ENCODE data around the gene PHYHD1. TPM values are rescaled to one million over a fixed set of nuclear protein-coding genes. Genes with fewer than 3 reads are reported as not detected.

PHYHD1 gene
- total RNA-seq, 4 donors from 2014 or later = 4.4 to 23.9 (median 7.5) TPM; not detected in 1

GRCh38 chr9:128895556-128895955 is 25.2 kb upstream of the PHYHD1 start:
- Histone ChIP-seq H3K27me3 (no peaks in the 10 kb centered on the region), H3K4me1 (peaks cover 0 to 23% (median 9%) of the 10 kb centered on the region in 4 donors), H3K4me3 (no peak overlapping the region), H3K9me3 (no peaks in the 10 kb centered on the region), H3K36me3 (peaks cover 0 to 39% (median 0%) of the 10 kb centered on the region in 3 donors), H3K27ac (peak overlapping the region in 1 of 4 donors; percentile 19)
- DNase-seq = no peak
- TF ChIP-seq, protein P1, sequence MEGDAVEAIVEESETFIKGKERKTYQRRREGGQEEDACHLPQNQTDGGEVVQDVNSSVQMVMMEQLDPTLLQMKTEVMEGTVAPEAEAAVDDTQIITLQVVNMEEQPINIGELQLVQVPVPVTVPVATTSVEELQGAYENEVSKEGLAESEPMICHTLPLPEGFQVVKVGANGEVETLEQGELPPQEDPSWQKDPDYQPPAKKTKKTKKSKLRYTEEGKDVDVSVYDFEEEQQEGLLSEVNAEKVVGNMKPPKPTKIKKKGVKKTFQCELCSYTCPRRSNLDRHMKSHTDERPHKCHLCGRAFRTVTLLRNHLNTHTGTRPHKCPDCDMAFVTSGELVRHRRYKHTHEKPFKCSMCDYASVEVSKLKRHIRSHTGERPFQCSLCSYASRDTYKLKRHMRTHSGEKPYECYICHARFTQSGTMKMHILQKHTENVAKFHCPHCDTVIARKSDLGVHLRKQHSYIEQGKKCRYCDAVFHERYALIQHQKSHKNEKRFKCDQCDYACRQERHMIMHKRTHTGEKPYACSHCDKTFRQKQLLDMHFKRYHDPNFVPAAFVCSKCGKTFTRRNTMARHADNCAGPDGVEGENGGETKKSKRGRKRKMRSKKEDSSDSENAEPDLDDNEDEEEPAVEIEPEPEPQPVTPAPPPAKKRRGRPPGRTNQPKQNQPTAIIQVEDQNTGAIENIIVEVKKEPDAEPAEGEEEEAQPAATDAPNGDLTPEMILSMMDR (IDR thresholded peaks at IDR 0.05) = no peak
- no peak for TF ChIP-seq POLR2A (IDR thresholded peaks at IDR 0.05)

DNA sequence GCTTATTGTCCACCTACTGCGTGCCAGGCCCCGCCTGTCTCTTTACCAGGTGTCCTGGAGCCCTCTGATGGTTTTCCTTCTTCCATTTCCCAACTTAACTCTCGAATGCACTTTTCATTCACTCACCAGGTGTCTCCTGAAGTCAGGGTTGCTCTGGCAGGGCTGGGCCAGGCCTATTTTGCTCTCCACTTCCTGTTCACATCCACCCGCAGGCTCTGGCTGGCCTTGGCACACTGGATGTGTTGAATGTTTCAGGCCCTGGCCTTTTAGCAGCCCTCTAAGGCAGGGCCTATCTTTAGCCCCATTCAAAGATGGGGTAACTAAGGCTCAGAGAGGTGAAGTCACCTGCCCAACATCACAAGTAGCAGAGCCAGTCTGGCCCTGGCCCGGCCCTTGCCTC is 22.4 kb upstream of the PHYHD1 start:
- no peak for DNase-seq
- H3K4me1 ChIP-seq = peaks cover 4 to 29% (median 15%) of the 10 kb centered on the region in 4 donors
- H3K36me3 ChIP-seq = peaks cover 0 to 35% (median 0%) of the 10 kb centered on the region in 3 donors
- peak overlapping the region in 1 of 4 donors; percentile 58 for H3K27ac ChIP-seq
- H3K4me3 ChIP-seq = no peak overlapping the region
- TF ChIP-seq, protein P1 (IDR thresholded peaks at IDR 0.05) = no peak
- no peak for TF ChIP-seq POLR2A (IDR thresholded peaks at IDR 0.05)
- H3K9me3 ChIP-seq = no peaks in the 10 kb centered on the region
- H3K27me3 ChIP-seq = no peaks in the 10 kb centered on the region

DNA sequence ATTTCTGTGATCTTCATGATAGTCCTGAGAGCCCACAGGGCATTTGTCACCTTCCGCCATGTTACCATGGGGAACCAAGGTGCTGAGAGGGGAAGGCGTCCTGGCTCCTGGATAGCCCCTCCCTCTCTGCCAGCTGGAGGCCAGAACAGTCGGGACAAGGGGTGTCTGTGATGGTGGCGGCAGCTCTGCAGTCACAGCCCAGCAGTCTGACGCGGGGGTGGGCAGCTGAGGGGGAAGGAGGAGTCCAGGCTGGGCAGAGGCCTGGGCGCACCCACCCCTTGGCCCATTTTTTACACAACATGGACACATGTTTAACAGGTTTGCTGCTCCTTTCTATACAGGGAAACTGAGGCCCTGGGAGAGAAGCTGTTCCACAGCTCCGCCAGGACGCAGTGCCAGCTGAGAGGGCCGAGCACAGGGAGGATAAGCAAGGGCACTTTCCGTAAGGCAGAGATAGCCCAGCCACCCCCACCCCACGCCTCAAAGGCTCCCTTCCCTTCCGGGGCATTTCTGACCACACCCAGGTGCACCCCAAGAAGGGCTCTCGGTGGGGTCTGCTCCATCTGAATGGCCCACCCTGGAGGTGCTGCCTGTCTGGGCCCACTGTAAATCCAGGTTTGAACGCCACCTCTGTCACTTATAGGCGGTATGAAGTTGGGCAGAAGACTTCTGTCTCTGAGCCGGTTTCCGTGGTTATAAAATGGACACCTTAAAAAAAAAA is 21.8 kb upstream of the PHYHD1 start:
- Histone ChIP-seq H3K27ac (peak overlapping the region in 3 of 4 donors; percentile 39 to 58 (median 54)), H3K4me3 (no peak overlapping the region), H3K4me1 (peaks cover 4 to 29% (median 15%) of the 10 kb centered on the region in 4 donors), H3K9me3 (no peaks in the 10 kb centered on the region), H3K27me3 (no peaks in the 10 kb centered on the region), H3K36me3 (peaks cover 0 to 32% (median 0%) of the 10 kb centered on the region in 3 donors)
- no peak for DNase-seq
- TF ChIP-seq POLR2A (IDR thresholded peaks at IDR 0.05) = no peak
- TF ChIP-seq, protein P1 (IDR thresholded peaks at IDR 0.05) = no peak

DNA sequence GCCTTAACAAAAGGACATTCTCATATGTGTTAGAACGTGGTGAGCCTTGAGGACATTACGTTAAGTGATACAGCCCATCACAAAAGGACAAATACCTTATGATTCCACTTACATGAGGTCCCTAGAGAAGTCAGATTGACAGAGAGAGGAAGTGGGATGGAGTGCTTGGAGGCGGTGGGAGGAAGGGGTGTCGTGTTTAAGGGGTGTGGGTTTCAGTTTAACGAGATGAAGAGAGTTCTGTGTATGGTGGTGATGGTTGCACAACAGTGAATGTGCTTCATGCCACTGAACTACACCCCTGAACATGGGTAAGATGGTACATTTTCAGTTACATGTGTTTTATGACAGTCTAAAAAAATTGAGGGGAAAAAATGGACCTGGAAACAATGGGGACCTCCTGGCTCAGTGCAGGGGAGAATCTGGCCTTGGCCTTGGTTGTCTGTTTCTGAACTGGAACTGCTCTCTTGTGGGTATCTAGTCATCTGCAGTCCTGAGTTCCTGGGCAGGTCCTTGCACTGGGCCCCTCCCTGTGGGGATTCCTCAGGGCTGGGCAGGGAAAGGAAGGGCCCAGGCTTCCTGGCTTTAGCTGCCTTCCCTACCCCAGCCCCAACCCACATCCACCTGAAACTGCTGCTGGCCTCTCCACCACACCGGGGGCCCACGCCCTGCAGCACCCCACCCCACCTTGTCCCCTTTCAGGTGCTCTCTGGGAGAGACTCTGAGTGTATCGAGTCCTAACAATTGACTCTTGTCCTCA is 21.0 kb upstream of the PHYHD1 start:
- TF ChIP-seq, protein P1 (IDR thresholded peaks at IDR 0.05) = no peak
- no peak for TF ChIP-seq POLR2A (IDR thresholded peaks at IDR 0.05)
- no peaks in the 10 kb centered on the region for H3K9me3 ChIP-seq
- DNase-seq = no peak
- H3K27me3 ChIP-seq = no peaks in the 10 kb centered on the region
- H3K4me3 ChIP-seq = no peak overlapping the region
- H3K27ac ChIP-seq = peak overlapping the region; percentile 39 to 58 (median 49)
- peaks cover 0 to 30% (median 0%) of the 10 kb centered on the region in 3 donors for H3K36me3 ChIP-seq
- H3K4me1 ChIP-seq = peaks cover 4 to 29% (median 15%) of the 10 kb centered on the region in 4 donors

GRCh38 chr9:128901379-128901778 is 19.4 kb upstream of the PHYHD1 start:
- peaks cover 0 to 14% (median 0%) of the 10 kb centered on the region in 3 donors for H3K36me3 ChIP-seq
- H3K9me3 ChIP-seq = no peaks in the 10 kb centered on the region
- no peak overlapping the region for H3K4me3 ChIP-seq
- DNase-seq = no peak
- H3K4me1 ChIP-seq = peaks cover 4 to 29% (median 15%) of the 10 kb centered on the region in 4 donors
- no peaks in the 10 kb centered on the region for H3K27me3 ChIP-seq
- TF ChIP-seq, protein P1 (IDR thresholded peaks at IDR 0.05) = no peak
- no peak for TF ChIP-seq POLR2A (IDR thresholded peaks at IDR 0.05)
- H3K27ac ChIP-seq = peak overlapping the region; percentile 79 to 89 (median 84)
